Middle frontal gyrus (tissue), 1 donor: ENCODE results near the gene LGR5.

ENCODE experiments used
- DNase-seq: peaks from one replicate; pipeline ENCODE4 v3.0.0-alpha.2; 2015; ENCODE audit warnings: low spot score; ENCODE audit errors: extremely low spot score

LGR5 gene

DNA sequence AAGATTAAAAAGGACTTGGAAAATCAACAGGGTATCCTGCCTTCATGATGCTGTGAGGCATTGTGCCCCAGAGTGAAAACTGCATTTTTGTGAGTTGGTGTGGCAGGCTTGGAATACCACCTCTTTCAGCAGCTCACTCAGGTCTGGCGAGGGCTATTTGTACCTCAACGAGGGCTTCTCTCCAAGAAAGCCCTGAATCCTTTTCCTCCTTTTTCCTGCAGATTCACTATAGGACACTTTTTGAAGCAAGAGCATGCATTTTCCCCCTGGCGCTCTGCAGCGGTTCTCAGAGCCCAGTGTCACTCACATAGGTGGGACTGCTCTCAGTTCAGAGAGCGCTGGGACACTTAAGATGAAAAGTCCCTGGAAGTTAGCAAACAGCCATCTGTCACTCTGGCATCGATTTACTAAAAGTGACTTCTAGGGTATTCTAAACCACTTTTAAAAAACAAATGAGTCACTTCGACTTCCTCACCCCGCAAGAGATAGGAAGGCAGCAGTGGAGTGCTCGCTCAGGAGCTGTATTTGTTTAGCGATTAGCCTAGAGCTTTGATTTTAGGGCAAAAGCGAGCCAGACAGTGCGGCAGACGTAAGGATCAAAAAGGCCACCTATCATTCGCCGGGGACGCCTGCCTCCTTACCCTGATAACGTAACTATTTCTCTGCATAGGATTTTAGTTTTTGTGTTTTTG, 782 bp upstream of the LGR5 start:
- no peak for DNase-seq

- DNase-seq, result no peak
Measured at GRCh38 chr12:71439362-71439612, 311 bp upstream of the LGR5 start.

DNA sequence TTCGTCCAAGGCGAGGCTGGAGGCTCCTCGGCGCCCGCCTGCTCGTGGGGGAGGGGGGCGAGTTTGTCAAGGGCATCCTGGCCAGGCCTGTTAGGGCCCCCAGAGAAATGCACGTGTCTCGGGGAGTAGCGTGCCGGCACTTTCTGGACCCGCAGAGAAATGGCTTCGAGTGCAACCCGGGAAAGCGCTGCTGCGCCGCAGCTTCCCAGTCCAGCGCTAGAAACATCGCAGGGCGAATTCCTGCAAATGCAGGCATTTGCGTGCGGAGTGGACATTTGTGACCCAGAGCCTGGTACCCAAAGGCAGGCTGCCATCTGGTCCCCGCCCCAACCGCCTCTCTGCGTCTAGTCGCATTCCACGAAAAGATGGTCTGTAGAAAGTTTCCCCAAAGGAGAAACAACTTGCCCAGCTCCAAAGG, 756 bp downstream of the LGR5 start:
- no peak for DNase-seq

DNA sequence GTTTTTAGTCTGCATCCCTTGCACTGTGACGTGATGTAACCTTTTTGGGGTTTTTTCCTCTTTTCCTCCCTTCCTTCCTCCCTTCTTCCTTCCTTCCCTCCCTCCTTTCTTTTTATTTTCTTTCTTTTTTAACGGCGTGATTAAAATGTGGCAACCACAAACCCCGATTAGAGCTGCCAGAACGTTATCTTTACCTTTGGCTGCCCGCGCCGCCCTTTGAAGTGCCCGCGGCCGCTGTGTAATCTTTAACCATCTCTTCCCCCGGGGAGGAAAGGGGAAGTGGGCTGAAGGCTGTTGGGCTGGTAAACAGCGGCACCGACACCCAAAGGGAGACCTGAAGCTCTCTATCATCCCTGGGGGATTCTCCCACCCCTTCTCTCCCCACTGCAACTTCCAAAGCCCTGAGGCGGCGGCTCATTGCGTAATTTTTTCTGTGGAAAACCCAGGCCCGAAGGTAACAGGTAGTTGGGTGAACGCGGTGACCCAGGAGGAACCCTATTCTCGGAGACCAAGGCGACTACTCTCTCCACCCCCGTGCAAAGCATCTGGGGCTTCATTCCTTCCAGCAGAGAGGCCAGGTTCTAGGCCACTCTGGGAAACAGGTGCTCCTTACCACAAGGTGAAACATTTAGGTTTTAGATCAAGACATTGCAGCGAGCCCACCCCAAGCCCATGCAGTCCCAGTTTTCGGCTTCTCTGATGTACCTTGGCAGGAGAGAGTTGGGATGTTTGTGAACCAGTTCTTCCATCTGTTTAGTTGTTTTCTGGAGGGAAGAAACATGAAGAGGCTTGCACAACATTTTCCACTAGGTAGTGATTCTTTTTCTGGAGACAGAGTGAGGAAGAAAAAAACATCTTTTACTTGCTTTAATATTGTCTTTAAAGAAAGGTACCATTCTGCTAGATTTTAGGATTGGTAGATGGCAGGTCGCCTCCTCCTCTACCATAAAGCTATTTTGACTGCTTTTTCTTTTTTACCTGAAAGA, 1.5 kb downstream of the LGR5 start:
- DNase-seq, result no peak

DNA sequence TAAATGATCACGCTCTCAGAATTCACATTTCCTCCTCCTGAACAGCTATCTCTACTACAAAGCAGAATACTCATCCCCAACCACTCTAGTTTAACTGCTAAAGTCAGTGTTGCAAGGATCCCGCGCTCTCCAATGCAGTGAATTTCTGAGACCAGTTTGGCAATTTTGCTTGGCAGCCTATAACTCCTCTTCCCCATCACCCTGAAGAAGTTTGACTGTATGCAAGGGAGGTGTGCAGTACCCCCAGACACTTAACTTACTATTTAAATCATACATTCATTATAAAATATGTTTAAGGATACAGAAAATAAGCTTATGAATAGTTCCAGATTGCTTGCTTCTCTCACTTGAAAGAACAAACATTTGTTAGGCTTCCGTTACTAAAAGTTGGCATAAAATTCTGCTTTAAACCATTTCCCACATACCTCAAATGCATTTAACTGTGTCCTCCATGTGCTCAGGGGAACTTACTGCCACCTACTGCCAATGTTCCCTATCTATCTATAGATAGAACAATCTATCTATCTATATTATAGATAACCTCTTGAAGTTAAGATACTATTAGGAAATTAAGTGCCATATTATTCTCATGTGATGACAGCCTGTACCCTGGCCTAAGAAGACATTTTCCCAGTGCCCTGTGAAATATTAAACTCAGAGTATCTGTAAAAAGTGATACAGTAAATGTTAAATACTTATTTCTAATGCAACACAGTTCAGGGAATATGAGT, 2.4 kb downstream of the LGR5 start:
- no peak for DNase-seq

DNA sequence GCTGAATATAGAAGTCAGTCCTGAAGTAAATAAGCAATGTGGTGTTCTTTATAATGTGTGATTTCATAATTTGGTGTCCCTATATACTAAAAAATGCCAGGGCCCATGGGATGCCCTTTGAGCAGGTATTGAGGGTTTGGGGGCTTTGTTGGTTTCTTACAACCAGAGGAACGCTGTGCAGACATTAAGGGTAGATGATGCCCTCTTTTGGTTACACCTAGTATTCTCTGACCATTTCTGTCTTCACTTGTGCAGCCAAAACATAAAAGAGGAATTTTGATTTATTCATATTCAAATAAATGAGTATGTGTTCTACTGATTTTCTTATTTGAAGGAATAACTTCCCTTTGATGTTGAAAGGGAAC, 3.0 kb downstream of the LGR5 start:
- DNase-seq, result no peak

DNA sequence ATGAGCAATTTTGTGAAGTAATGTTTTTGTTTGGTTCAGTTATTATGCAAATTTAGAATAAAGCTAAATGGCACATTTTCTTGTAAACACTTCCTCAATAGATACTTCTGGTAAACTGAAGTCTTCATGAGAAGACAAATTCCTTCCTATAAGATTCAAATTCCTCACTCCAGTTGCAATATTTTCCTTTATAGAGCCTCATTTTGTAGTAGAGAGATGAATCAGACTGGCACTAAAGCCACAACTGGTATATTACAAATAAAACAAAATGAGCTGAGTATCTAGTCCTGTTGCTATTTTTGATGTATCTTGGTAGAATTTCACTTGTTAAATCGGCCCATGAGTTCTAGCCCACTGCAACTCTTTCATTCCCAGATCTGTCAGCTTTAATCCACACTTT, 5.5 kb downstream of the LGR5 start:
- no peak for DNase-seq

GRCh38 chr12:71447691-71448132, 8.1 kb downstream of the LGR5 start:
- no peak for DNase-seq

DNA sequence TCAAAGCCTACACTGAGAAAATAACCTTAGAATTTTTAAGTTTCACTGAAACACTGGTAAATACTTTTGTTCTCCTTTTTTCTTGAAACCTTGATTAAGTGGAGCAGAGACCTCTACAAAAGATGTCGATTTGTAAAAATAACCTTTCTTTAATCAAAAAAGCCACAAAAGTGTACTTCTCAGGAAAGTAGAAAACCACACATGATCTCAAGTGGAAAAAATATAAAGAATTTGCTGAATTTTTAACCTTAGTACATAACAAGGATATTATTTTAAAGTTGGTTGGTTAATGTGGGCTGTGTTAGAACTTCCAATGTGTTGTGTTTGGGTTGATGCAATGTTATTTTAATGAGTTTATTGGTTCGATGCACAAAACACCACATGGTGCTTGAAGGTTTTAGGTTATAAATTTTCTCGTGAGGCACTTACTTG, 8.6 kb downstream of the LGR5 start:
- no peak for DNase-seq

GRCh38 chr12:71449373-71450070, 9.9 kb downstream of the LGR5 start:
- DNase-seq, result no peak

DNA sequence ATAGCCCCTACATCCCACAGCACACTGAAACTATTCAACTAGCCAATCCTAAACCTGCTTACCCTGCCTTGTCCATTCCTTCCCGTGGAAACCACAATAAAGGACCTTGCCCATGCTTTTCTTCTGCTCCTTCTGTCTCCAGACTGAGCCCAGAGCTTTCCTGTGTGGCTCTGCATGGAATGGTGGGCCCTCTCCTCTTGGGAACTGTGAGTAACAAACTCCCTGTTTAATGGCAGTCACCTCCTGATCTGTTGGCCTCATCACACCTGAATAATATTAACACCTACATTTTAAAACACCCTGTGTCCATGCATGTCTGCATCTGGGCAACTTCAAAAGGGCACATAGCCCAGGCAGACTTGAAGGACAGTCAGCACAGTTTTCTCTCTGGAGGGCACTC, 12.4 kb downstream of the LGR5 start:
- DNase-seq, result no peak

GRCh38 chr12:71455028-71455737, 15.6 kb downstream of the LGR5 start:
- no peak for DNase-seq

- no peak for DNase-seq
Measured at GRCh38 chr12:71456316-71456715, 16.7 kb downstream of the LGR5 start.

- DNase-seq, result no peak
Measured at GRCh38 chr12:71456990-71457389, 17.4 kb downstream of the LGR5 start.

- DNase-seq, result no peak
Measured at GRCh38 chr12:71460318-71460717, 20.7 kb downstream of the LGR5 start.

GRCh38 chr12:71460850-71461609, 21.4 kb downstream of the LGR5 start:
- no peak for DNase-seq

GRCh38 chr12:71461787-71462328, 22.3 kb downstream of the LGR5 start:
- no peak for DNase-seq

DNA sequence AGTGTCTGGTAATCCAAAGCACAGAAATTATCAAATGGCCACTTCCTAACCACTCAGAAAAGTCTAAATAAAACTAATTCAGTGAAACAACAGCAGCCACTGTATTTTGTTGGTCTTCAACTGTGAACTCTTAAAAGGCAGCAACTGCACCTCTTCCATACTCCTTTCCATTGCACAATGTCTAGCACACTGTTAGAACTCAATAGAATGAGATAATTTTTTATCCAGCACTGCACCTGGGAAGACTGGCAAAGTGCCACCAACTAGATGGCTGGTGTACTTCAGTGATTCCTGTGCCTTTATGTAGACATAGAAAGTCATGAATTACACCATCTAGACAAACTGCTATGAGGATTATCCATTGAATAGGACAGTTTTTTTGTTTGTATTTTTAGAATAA, 26.2 kb downstream of the LGR5 start:
- no peak for DNase-seq

DNA sequence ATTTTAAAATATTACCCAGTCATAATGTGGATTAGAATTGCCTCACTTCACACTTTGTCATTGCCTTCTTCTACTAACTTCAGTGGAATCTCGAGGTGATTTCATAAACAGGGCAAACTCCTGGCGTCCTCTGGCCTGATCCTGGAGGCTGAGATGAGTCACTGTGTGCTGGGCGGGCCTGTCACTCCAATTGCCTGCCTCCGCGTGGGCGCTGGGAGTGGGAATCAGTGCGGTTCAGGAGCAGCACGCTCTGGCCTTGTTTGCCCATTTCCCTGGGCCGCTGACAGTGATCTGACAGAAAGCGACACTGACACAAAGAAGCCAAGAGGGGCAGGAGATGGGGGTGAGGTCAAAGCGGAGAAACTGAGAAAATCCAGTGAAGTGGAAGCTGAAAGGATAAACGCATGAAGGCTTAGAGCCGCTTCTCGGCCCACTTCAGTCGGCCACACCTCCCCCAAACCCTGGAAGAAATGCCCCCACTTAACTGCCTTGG, 29.7 kb downstream of the LGR5 start:
- no peak for DNase-seq

- DNase-seq, result no peak
Measured at GRCh38 chr12:71472441-71472911, 32.9 kb downstream of the LGR5 start.
